ENCODE measurements around the gene AHCYL1.

GRCh38 chr1:110008971-110009565 lies 24.5 kb downstream of the AHCYL1 start:
- TF ChIP-seq EZH2 (IDR thresholded peaks at IDR 0.05; ENCODE audit: insufficient read depth, poor library complexity, severe bottlenecking) (no peak), EZH2phosphoT487 (IDR thresholded peaks at IDR 0.05; ENCODE audit: insufficient read depth, low read depth) (no peak)
